HG02588 (cell line): ENCODE data around the gene TEAD1.

Experiments
- ATAC-seq: cut with Tn5 transposase; IDR thresholded peaks from one replicate; pipeline ENCODE4 v1.9.1; 2021; ENCODE audit warnings: mild to moderate bottlenecking, moderate library complexity; ENCODE audit not compliant: unreplicated experiment

TEAD1 gene

GRCh38 chr11:12685229-12685628, 11.0 kb downstream of the TEAD1 start:
- no peak for ATAC-seq

GRCh38 chr11:12686246-12687060, 12.2 kb downstream of the TEAD1 start:
- ATAC-seq: no peak

DNA sequence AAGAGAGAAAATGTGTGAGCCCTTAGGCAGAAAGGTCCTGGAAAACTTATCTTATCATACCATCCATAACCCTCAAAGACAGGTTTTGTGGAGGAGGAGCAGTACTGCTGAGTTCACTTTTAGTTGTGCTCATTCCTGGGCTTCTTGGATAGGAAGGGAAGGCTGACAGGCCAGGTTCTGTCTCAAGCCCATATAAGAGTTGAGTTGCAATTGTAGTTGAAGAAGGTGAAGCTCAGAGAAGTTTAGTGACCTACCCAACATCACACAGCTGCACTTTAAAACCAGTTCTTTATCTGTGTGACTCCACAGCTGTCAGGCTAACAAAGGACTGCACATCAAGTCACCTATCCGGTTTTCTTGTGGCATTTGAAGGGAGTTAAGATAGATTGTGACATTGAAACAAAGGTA, 13.0 kb downstream of the TEAD1 start:
- no peak for ATAC-seq

DNA sequence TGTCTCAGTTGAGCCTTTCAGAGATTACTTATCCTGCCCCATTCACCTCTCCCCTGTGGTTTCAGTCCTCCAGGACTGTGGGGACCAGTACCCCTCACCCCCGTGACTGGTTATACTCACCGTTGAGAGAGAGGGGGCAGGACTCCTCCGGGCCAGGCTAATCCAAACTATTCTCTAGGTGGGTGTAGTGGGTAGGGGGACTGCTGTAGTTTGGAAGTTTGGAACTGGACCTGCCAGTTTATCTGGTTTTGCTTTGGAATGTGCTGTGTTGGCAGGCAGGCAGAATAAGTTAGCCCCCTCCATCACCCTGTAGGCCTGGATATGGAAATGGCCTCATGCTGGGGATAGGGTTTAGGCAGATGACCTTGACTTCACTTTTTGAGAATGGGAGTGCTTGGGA, 13.5 kb downstream of the TEAD1 start:
- ATAC-seq: no peak

GRCh38 chr11:12689029-12689755, 15.0 kb downstream of the TEAD1 start:
- no peak for ATAC-seq

- no peak for ATAC-seq
Measured at GRCh38 chr11:12690663-12691062, 16.4 kb downstream of the TEAD1 start.

DNA sequence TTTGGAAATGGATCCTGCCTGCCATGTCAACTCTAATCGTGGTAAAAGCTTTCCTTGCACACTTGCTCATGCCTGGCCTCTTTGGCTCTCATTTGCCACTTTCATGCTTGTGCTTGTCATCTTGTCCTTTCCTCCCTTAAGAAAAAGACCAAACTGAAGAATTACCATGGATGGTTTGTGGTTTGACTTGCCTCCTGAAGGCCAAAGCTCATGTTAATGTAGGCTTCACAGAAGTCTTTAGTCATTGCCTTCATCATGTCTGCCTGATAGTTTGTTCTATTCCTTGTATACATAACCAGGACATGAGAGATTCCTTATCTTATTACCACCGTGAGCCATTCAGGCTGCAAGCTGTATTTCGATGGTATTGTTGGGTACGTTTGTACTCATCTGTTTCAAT, 17.3 kb downstream of the TEAD1 start:
- no peak for ATAC-seq

GRCh38 chr11:12692229-12693075, 18.2 kb downstream of the TEAD1 start:
- no peak for ATAC-seq

DNA sequence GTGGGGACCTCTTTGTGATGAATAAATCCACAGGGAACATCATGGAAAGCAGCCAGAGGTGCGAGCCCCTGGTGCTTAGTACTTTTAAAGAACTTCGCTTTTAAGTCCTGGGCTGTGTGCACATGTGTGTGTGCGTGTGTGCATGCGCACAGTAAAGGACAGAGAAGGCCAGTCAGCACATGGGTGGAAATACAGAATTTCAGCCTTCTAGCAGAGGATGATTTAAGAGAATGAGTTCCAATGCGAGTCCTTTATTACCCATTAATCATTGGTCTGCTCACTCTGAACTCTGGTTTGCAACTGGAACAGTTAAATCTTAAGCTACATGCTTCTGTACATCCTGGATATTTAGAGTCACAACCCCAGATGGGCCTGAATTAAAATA, 18.9 kb downstream of the TEAD1 start:
- ATAC-seq: no peak

GRCh38 chr11:12693479-12694182, 19.4 kb downstream of the TEAD1 start:
- no peak for ATAC-seq

GRCh38 chr11:12694183-12694531, 19.9 kb downstream of the TEAD1 start:
- ATAC-seq: no peak

DNA sequence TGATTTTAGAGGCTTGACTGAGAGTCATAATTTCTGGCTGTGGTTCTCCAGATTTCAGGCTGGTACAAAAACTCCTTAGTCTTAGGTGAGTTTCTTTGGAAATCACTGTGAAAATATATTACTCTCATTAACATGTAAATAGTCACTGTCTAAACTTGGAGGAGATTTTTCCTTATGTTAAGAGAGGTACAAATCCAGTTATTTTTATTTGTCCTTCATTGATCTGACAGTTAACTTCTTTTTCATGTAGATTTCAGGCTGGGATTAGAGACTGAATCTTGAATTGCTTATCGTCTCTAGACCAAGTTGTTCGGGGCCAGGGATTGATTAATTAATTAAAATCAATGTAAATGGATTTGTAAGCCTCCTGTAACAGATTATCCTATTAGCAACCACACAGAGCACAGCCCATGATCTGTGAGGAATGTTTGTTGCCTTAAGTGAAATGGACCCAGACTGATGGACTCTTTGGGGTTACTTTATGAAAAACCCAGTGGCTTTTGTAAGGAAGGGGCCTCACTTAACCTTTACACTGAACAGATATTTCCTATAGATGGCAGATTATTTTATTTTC, 21.1 kb downstream of the TEAD1 start:
- no peak for ATAC-seq

GRCh38 chr11:12695873-12696272, 21.7 kb downstream of the TEAD1 start:
- no peak for ATAC-seq

DNA sequence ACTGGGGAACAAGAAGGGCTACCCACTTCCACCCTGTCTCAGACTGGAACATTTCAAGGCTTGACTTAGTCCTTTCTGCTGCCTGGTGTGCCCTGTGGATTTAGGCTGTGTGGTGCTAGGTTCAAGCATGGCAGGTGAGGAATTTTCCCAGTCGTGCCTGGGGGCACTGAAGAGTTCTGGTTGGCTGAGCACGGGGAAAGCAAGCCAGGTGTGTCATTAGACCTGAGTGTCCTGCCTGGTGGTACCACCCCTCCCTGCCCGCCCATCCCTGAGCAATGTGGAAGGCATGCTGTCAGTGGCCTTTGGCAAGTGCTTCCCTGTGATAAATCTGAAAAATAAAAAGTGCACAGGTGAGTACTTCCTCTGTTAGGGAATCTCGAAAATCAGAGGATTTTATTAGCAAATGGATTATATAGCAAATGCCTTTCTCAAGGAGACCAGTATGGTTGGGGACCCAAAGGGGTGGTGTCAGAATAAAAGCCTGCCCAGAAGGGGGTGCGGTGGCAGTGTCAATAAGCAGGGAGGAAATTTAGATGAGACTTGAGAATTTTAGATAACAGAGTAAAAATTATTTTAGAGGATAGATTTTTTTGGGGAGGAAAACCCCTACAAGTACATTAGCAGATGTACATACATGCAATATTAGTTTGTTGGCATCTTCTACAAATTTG, 22.8 kb downstream of the TEAD1 start:
- ATAC-seq: no peak

DNA sequence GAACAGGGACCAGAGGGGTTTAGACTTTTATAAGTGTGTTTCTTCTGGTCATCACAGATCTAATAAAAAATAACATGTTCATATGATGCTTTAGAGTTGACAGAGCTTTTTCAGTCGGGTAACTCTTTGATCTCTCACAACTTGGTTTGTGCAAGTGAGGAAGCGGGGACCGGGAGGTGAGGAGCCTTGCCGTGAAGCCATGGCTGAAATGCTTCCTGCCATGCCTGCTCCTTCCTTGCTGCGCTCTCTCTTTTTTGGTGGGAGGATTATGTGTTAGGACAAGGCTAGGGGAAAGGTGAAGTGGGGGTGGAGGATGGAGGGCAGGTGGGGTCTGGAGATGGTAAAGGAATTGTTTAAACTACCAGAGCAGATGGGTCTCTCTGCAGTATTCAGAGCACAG, 23.8 kb downstream of the TEAD1 start:
- ATAC-seq: no peak

GRCh38 chr11:12701811-12702592, 27.8 kb downstream of the TEAD1 start:
- ATAC-seq: no peak

DNA sequence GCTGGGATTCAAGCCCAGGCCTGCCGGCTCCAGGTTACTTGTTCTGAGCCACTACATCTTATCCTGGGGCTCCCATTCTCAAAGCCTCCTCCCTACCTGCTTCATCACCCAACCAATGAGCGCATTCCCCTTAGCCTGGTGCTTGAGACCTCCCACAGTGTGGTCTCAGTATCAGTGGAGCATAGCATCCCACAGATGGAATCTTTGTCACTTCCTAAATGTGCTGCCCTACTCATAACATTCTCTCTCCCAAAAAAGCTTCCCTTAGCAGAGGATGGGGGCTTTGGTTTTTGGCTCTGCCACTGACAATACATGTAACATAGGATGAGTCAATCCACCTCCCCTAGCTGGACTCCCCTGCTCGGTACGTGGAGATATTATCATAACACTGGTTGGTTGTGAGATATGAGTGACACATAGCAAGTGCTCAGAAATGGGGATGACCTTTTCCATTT, 28.8 kb downstream of the TEAD1 start:
- ATAC-seq: no peak

GRCh38 chr11:12704049-12704448, 29.8 kb downstream of the TEAD1 start:
- ATAC-seq: no peak

GRCh38 chr11:12705874-12706273, 31.7 kb downstream of the TEAD1 start:
- ATAC-seq: no peak
